Glutamatergic neuron (in vitro differentiated cells): ENCODE measurements around the gene TRMT5. TPM values are rescaled to one million over a fixed set of nuclear protein-coding genes. Genes with fewer than 3 reads are reported as not detected.

Source experiments
- DNase-seq: peaks from one replicate; pipeline ENCODE4 v3.0.0; 2022
- H3K27ac Mint-ChIP-seq: one replicate; pipeline ENCODE4 v1.8.0; 2020; ENCODE audit warnings: mild to moderate bottlenecking, mixed read lengths, inconsistent platforms; ENCODE audit not compliant: unreplicated experiment
- H3K27me3 Mint-ChIP-seq: one replicate; pipeline ENCODE4 v1.8.0; 2020; ENCODE audit warnings: mild to moderate bottlenecking, moderate library complexity, mixed read lengths, inconsistent platforms; ENCODE audit not compliant: unreplicated experiment
- H3K36me3 Mint-ChIP-seq: one replicate; pipeline ENCODE4 v1.8.0; 2020; ENCODE audit warnings: mild to moderate bottlenecking, mixed read lengths, inconsistent platforms; ENCODE audit not compliant: unreplicated experiment
- H3K4me1 Mint-ChIP-seq: one replicate; pipeline ENCODE4 v1.8.0; 2020; ENCODE audit warnings: mild to moderate bottlenecking, low read depth, mixed read lengths, inconsistent platforms; ENCODE audit not compliant: unreplicated experiment
- H3K4me3 Mint-ChIP-seq: one replicate; pipeline ENCODE4 v1.8.0; 2020; ENCODE audit warnings: mild to moderate bottlenecking, mixed read lengths, inconsistent platforms; ENCODE audit not compliant: unreplicated experiment
- H3K9me3 Mint-ChIP-seq: one replicate; pipeline ENCODE4 v1.8.0; 2020; ENCODE audit warnings: mild to moderate bottlenecking, moderate library complexity, mixed read lengths, inconsistent platforms; ENCODE audit not compliant: unreplicated experiment
- CTCF ChIP-seq: fragments of 200-600 bp; sonication (generic); IDR thresholded peaks from one replicate; pipeline ENCODE4 v1.5.0; 2021; ENCODE audit not compliant: partially characterized antibody, unreplicated experiment
- long read RNA-seq: library from polyadenylated mRNA; unstranded; transcript quantifications from one replicate; pipeline ENCODE4 v2.0.0, GENCODE V29; 2020; ENCODE audit not compliant: unreplicated experiment
- total RNA-seq: library from RNA; stranded (reverse); fragmentation: NEBNext Ultra II Directional; extraction: Animal tissue kit (Norgen Biotek cat#: 25700); gene quantifications from one replicate; pipeline ENCODE4 v1.2.1, GENCODE V29; 2021; ENCODE audit not compliant: unreplicated experiment

TRMT5 gene
- total RNA-seq: 16.6 TPM
- long read RNA-seq, full-length matches to known transcripts: 13 of 16 reads
- long read RNA-seq, partial matches to known transcripts: 0 of 16 reads
- long read RNA-seq, other reads (novel, unspliced or antisense): 3 of 16 reads

- no peak for TF ChIP-seq CTCF
- Mint-ChIP-seq H3K4me3 (no peak within 1 kb of the TSS), H3K27me3 (no peaks in the 10 kb centered on the region), H3K4me1 (peaks cover 14% of the 10 kb centered on the region), H3K9me3 (no peaks in the 10 kb centered on the region), H3K27ac (no peak within 1 kb of the TSS), H3K36me3 (no peaks in the 10 kb centered on the region)
- peak; percentile 94 for DNase-seq
Observed at GRCh38 chr14:60980811-60981632, at the start of gene TRMT5, which contains the start of gene SLC38A6. Gene TRMT5 (minus strand): TSS chr14:60981079. CDS start chr14:60980973, 106 bp downstream. Gene SLC38A6 (plus strand): TSS chr14:60981245. CDS start chr14:60981278, 33 bp downstream.

GRCh38 chr14:61026526-61026925 is 45.6 kb upstream of the TRMT5 start:
- H3K4me1 Mint-ChIP-seq: no peaks in the 10 kb centered on the region
- H3K27ac Mint-ChIP-seq: no peak overlapping the region
- H3K36me3 Mint-ChIP-seq: no peaks in the 10 kb centered on the region
- no peaks in the 10 kb centered on the region for H3K9me3 Mint-ChIP-seq
- no peak for DNase-seq
- no peaks in the 10 kb centered on the region for H3K27me3 Mint-ChIP-seq
- TF ChIP-seq CTCF: no peak
- no peak overlapping the region for H3K4me3 Mint-ChIP-seq

- no peaks in the 10 kb centered on the region for H3K27me3 Mint-ChIP-seq
- no peaks in the 10 kb centered on the region for H3K36me3 Mint-ChIP-seq
- peak; percentile 76 for TF ChIP-seq CTCF
- no peak overlapping the region for H3K4me3 Mint-ChIP-seq
- no peak overlapping the region for H3K27ac Mint-ChIP-seq
- H3K4me1 Mint-ChIP-seq: no peaks in the 10 kb centered on the region
- H3K9me3 Mint-ChIP-seq: no peaks in the 10 kb centered on the region
- peak; percentile 37 for DNase-seq
Observed at GRCh38 chr14:61025251-61026223, 44.7 kb upstream of the TRMT5 start.

GRCh38 chr14:61019537-61019936 is 38.7 kb upstream of the TRMT5 start:
- Mint-ChIP-seq H3K36me3 (peaks cover 7% of the 10 kb centered on the region), H3K9me3 (peaks cover 3% of the 10 kb centered on the region), H3K4me3 (no peak overlapping the region), H3K4me1 (no peaks in the 10 kb centered on the region), H3K27ac (no peak overlapping the region), H3K27me3 (no peaks in the 10 kb centered on the region)
- DNase-seq: no peak
- TF ChIP-seq CTCF: no peak
